ENCODE measurements around the gene KIF5C. TPM values are rescaled to one million over a fixed set of nuclear protein-coding genes. Genes with fewer than 3 reads are reported as not detected.
A peak's percentile ranks its signal among the peaks of the same experiment; 100 is the strongest.

KIF5C gene
- total RNA-seq, 1 donor from 2014 or later, result 38.9 TPM

DNA sequence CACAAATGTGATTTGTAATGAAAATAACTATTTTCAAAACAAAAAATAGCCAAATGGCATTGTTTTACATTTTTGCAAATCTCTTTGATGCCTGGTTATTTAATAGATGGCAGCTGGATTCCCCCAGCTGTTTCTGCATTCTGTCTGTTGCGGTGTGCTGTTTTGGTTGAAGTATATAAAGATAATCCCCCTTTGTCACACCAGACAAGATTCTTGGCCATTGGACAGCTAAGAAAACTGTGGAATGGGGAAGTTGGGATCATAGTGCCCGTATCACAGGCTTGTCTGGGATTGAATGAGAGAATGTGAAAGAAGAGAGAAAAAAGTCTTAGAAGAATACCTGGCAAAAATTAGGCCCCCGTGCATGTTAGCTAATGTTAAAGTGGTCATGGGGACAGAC, 144.0 kb downstream of the KIF5C start:
- TF ChIP-seq, protein P1, sequence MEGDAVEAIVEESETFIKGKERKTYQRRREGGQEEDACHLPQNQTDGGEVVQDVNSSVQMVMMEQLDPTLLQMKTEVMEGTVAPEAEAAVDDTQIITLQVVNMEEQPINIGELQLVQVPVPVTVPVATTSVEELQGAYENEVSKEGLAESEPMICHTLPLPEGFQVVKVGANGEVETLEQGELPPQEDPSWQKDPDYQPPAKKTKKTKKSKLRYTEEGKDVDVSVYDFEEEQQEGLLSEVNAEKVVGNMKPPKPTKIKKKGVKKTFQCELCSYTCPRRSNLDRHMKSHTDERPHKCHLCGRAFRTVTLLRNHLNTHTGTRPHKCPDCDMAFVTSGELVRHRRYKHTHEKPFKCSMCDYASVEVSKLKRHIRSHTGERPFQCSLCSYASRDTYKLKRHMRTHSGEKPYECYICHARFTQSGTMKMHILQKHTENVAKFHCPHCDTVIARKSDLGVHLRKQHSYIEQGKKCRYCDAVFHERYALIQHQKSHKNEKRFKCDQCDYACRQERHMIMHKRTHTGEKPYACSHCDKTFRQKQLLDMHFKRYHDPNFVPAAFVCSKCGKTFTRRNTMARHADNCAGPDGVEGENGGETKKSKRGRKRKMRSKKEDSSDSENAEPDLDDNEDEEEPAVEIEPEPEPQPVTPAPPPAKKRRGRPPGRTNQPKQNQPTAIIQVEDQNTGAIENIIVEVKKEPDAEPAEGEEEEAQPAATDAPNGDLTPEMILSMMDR (conservative IDR thresholded peaks at IDR 0.05), result no peak
- DNase-seq (ENCODE audit: extremely low spot score, unreplicated experiment), result no peak
- no peak overlapping the region for H3K4me3 Mint-ChIP-seq
- no peaks in the 10 kb centered on the region for H3K9me3 Mint-ChIP-seq
- peak overlapping the region; percentile 9 for H3K27ac Mint-ChIP-seq
- peaks cover 37% of the 10 kb centered on the region for H3K4me1 Mint-ChIP-seq (ENCODE audit: unreplicated experiment)
- H3K36me3 Mint-ChIP-seq, result peaks cover 10% of the 10 kb centered on the region
- H3K27me3 Mint-ChIP-seq, result no peaks in the 10 kb centered on the region

DNA sequence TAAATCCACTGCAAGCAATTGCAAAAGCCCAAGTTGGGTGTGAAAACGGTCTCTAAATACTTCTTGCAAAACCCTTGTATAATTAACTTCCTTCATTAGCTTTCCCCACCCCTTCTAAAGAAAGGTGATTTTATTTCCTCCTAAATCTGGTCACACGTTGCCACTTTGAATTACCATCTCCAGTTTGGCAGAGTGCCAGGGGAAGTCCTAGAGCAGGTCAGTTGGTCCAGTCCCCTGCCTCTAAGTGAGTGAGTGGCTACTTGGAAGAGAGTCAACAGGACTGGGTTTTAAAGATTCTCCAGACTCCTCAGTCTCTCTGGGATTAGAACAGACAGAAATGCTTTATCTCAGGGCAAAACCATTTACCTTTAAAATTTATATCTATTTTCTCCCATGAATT, 144.7 kb downstream of the KIF5C start:
- no peak overlapping the region for H3K27ac Mint-ChIP-seq
- peaks cover 10% of the 10 kb centered on the region for H3K36me3 Mint-ChIP-seq
- peaks cover 43% of the 10 kb centered on the region for H3K4me1 Mint-ChIP-seq (ENCODE audit: unreplicated experiment)
- TF ChIP-seq, protein P1 (conservative IDR thresholded peaks at IDR 0.05), result no peak
- no peaks in the 10 kb centered on the region for H3K27me3 Mint-ChIP-seq
- DNase-seq (ENCODE audit: extremely low spot score, unreplicated experiment), result no peak
- H3K9me3 Mint-ChIP-seq, result no peaks in the 10 kb centered on the region
- no peak overlapping the region for H3K4me3 Mint-ChIP-seq

DNA sequence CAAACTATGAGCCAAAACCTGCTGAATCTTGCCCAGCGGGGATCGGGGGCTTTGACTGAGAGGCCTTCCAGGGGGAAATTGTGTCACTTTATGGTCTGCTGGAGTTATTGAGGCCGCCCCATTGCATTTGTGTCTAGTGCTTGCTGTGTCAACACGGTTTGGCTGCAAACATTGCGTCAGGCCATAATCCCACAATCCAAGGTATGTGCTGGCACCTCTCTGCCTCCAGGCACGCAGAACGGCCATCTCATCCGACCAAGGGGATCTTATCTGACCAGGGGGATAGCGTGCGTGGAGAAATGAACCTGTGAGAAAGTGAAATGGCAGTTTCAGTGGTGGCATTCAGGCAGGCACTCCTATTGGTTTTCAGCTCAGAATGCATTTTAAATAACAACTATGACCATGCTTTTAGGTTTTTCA, 145.4 kb downstream of the KIF5C start:
- H3K4me3 Mint-ChIP-seq, result no peak overlapping the region
- H3K27me3 Mint-ChIP-seq, result no peaks in the 10 kb centered on the region
- TF ChIP-seq, protein P1 (conservative IDR thresholded peaks at IDR 0.05), result no peak
- H3K4me1 Mint-ChIP-seq (ENCODE audit: unreplicated experiment), result peaks cover 40% of the 10 kb centered on the region
- no peaks in the 10 kb centered on the region for H3K9me3 Mint-ChIP-seq
- peak overlapping the region; percentile 72 for H3K27ac Mint-ChIP-seq
- peaks cover 10% of the 10 kb centered on the region for H3K36me3 Mint-ChIP-seq
- DNase-seq (ENCODE audit: extremely low spot score, unreplicated experiment), result peak; percentile 52

DNA sequence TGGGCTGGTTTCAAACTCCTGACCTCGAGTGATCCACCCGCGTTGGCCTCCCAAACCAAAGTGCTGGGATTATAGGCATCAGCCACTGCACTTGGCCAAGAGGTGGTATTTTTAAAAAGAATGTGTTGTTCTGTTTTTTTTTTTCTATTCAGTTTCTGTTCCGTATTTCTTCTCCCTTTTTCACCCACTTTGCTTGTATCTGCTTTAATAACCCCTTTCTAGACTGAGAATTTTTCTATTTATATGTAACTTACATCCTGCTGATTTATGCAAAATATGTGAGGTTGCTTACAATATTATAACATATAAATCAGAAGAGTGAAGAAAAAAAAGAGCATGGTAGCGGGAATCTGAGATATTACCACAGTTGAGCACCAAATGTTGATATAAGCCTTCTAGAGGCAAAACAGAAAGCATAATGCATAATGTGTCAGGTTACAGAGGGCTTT, 146.3 kb downstream of the KIF5C start:
- H3K27me3 Mint-ChIP-seq, result no peaks in the 10 kb centered on the region
- TF ChIP-seq, protein P1 (conservative IDR thresholded peaks at IDR 0.05), result no peak
- no peak overlapping the region for H3K4me3 Mint-ChIP-seq
- peaks cover 10% of the 10 kb centered on the region for H3K36me3 Mint-ChIP-seq
- no peak for DNase-seq (ENCODE audit: extremely low spot score, unreplicated experiment)
- no peaks in the 10 kb centered on the region for H3K9me3 Mint-ChIP-seq
- no peak overlapping the region for H3K27ac Mint-ChIP-seq
- peaks cover 33% of the 10 kb centered on the region for H3K4me1 Mint-ChIP-seq (ENCODE audit: unreplicated experiment)

DNA sequence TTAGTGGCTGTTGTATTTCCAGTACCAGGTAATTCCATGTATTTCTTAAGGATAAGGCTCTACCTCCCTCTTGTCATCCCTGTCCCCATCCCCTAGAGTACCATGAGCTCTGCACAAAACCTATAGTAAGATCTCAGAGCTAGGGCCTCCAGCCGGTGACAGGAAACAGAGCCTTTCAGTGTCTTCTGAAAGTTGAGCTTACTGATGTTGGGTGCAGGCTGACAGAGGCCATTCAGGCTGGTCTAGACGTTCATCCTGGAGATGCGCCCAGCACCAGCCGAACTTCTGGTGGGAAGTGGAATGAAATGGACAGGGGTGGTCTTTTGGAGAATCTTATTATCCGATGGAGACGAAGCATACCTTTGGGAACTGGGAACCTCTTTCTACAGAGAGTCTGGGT, 146.7 kb downstream of the KIF5C start:
- Mint-ChIP-seq H3K4me3 (no peak overlapping the region), H3K4me1 (ENCODE audit: unreplicated experiment) (peaks cover 31% of the 10 kb centered on the region), H3K9me3 (no peaks in the 10 kb centered on the region), H3K36me3 (peaks cover 10% of the 10 kb centered on the region), H3K27me3 (no peaks in the 10 kb centered on the region), H3K27ac (no peak overlapping the region)
- TF ChIP-seq, protein P1 (conservative IDR thresholded peaks at IDR 0.05), result no peak
- peak; percentile 24 for DNase-seq (ENCODE audit: extremely low spot score, unreplicated experiment)

DNA sequence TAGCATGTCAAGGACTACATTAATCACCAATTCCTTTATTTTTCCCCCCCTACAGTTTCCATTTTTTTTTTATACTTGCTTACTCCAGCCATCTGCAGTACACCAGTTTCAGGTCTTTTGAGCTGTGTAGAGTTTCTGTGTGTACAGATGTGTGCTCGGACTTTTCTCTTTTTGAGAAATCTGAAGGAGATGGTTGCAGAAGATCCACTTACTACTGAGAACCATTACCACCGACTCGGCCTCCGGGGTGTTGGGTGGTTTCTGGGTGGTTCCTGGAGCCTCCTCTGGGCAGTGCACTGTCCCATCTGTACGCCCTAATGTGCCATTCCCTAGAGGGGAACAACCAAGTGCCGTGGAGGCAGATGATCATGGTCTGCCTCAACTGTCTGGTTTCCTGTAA, 148.1 kb downstream of the KIF5C start:
- TF ChIP-seq, protein P1 (conservative IDR thresholded peaks at IDR 0.05), result no peak
- no peaks in the 10 kb centered on the region for H3K9me3 Mint-ChIP-seq
- no peak overlapping the region for H3K4me3 Mint-ChIP-seq
- no peak for DNase-seq (ENCODE audit: extremely low spot score, unreplicated experiment)
- peaks cover 34% of the 10 kb centered on the region for H3K4me1 Mint-ChIP-seq (ENCODE audit: unreplicated experiment)
- no peak overlapping the region for H3K27ac Mint-ChIP-seq
- H3K36me3 Mint-ChIP-seq, result peaks cover 6% of the 10 kb centered on the region
- H3K27me3 Mint-ChIP-seq, result peaks cover 1% of the 10 kb centered on the region
